Measurements from ENCODE around the gene NUBP2.
A peak's percentile ranks its signal among the peaks of the same experiment; 100 is the strongest.

Gene NUBP2

DNA sequence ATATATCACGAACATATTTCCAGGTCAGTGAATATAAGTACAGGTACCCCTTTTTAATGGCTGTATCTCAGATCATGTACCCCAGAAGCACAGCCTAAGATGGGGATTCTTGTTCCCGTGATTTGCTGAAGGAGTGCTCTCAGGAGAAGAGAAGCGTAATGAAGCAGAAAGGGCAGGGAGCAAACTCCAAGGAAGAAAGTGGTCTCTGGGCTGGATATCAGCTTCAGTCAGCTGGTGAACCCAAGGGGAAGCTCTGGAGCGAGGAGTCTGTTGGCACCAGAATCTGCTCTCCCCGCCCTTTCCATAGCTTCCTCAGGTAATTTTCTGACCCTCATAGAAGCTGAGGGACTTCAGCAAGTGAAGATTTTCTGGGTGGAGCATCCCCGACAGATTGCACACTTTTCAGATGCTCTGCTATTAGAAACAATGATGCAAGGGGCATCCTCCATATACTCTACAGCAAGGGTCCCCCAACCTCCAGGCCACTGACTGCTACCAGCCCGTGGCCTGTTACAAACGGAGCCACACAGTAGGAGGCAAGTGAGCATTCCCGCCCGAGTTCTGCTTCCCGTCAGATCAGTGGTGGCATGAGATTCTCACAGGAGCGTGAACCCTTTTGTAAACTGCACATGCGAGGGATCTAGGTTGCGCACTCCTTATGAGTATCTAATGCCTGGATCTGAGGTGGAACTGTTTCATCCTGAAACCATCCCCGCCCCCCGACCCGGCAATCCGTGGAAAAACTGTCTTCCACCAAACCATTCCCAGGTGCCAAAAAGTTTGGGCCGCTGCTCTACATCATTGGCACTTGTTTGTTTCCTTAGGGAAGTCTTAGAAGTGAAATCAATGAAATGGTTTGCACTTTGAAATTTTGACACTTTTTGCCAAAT lies 48.7 kb downstream of the NUBP2 start:
- peaks cover 3 to 24% (median 17%) of the 10 kb centered on the region in 4 experiments for H3K4me1 ChIP-seq (ENCODE audit: control extremely low read depth in 1 of 4, control insufficient read depth in 4 of 4, insufficient read depth in 4 of 4, low read length in 3 of 4)
- H3K36me3 ChIP-seq (ENCODE audit: control insufficient read depth in 4 of 4, insufficient read depth in 4 of 4, low read length in 3 of 4): peaks cover 5 to 12% (median 7%) of the 10 kb centered on the region in 4 experiments
- DNase-seq: no peak
- no peak overlapping the region for H3K4me3 ChIP-seq (ENCODE audit: control insufficient read depth in 1 of 7, extremely low read depth in 1 of 7, insufficient read depth in 4 of 7, low read depth in 2 of 7, low read length in 6 of 7)
- H3K9me3 ChIP-seq (ENCODE audit: control extremely low read depth in 1 of 5, control insufficient read depth in 4 of 5, insufficient read depth in 2 of 5, low read depth in 1 of 5, low read length in 4 of 5): no peaks in the 10 kb centered on the region
- H3K27ac ChIP-seq (ENCODE audit: insufficient read depth in 1 of 2, low read depth in 1 of 2, low read length in 2 of 2, poor library complexity in 1 of 2, severe bottlenecking in 2 of 2): no peak overlapping the region
- CTCF ChIA-PET: interaction anchor here (0.9 kb wide), 1 partner anchor 9 kb away, joined by 3 read pairs; no protein-coding TSS in a partner anchor
- H3K27me3 ChIP-seq (replicated peaks in 2 of 5; ENCODE audit: control insufficient read depth in 4 of 5, insufficient read depth in 5 of 5, low read length in 4 of 5): no peaks in the 10 kb centered on the region
- 98% methylated on average over 13 of the region's 19 CpGs for WGBS (ENCODE audit: insufficient coverage)
- POLR2A ChIA-PET: no interaction called here

GRCh38 chr16:1832838-1833454 lies 50.2 kb downstream of the NUBP2 start:
- Histone ChIP-seq H3K4me1 (ENCODE audit: control extremely low read depth in 1 of 4, control insufficient read depth in 4 of 4, insufficient read depth in 4 of 4, low read length in 3 of 4) (peaks cover 0 to 15% (median 11%) of the 10 kb centered on the region in 4 experiments), H3K9me3 (ENCODE audit: control extremely low read depth in 1 of 5, control insufficient read depth in 4 of 5, insufficient read depth in 2 of 5, low read depth in 1 of 5, low read length in 4 of 5) (no peaks in the 10 kb centered on the region), H3K27ac (ENCODE audit: insufficient read depth in 1 of 2, low read depth in 1 of 2, low read length in 2 of 2, poor library complexity in 1 of 2, severe bottlenecking in 2 of 2) (no peak overlapping the region), H3K4me3 (ENCODE audit: control insufficient read depth in 1 of 7, extremely low read depth in 1 of 7, insufficient read depth in 4 of 7, low read depth in 2 of 7, low read length in 6 of 7) (no peak overlapping the region), H3K36me3 (ENCODE audit: control insufficient read depth in 4 of 4, insufficient read depth in 4 of 4, low read length in 3 of 4) (peaks cover 5 to 12% (median 7%) of the 10 kb centered on the region in 4 experiments), H3K27me3 (replicated peaks in 2 of 5; ENCODE audit: control insufficient read depth in 4 of 5, insufficient read depth in 5 of 5, low read length in 4 of 5) (no peaks in the 10 kb centered on the region)
- CTCF ChIA-PET: interaction anchor here (0.7 kb wide), 2 partner anchors 24 to 117 kb away, joined by 3 read pairs; no protein-coding TSS in a partner anchor
- peak; percentile 22 to 72 (median 45) for DNase-seq
- WGBS (ENCODE audit: insufficient coverage): 94% methylated on average over 8 of the region's 9 CpGs
- POLR2A ChIA-PET: no interaction called here

GRCh38 chr16:1834096-1834495 lies 51.3 kb downstream of the NUBP2 start:
- no peak overlapping the region for H3K4me3 ChIP-seq (ENCODE audit: control insufficient read depth in 1 of 7, extremely low read depth in 1 of 7, insufficient read depth in 4 of 7, low read depth in 2 of 7, low read length in 6 of 7)
- DNase-seq: no peak
- POLR2A ChIA-PET: no interaction called here
- H3K9me3 ChIP-seq (ENCODE audit: control extremely low read depth in 1 of 5, control insufficient read depth in 4 of 5, insufficient read depth in 2 of 5, low read depth in 1 of 5, low read length in 4 of 5): no peaks in the 10 kb centered on the region
- no CpG with 5 or more reads among the region's 5 CpGs for WGBS (ENCODE audit: insufficient coverage)
- no peaks in the 10 kb centered on the region for H3K27me3 ChIP-seq (replicated peaks in 2 of 5; ENCODE audit: control insufficient read depth in 4 of 5, insufficient read depth in 5 of 5, low read length in 4 of 5)
- peaks cover 5 to 12% (median 7%) of the 10 kb centered on the region in 4 experiments for H3K36me3 ChIP-seq (ENCODE audit: control insufficient read depth in 4 of 4, insufficient read depth in 4 of 4, low read length in 3 of 4)
- H3K4me1 ChIP-seq (ENCODE audit: control extremely low read depth in 1 of 4, control insufficient read depth in 4 of 4, insufficient read depth in 4 of 4, low read length in 3 of 4): peaks cover 0 to 4% (median 2%) of the 10 kb centered on the region in 4 experiments
- H3K27ac ChIP-seq (ENCODE audit: insufficient read depth in 1 of 2, low read depth in 1 of 2, low read length in 2 of 2, poor library complexity in 1 of 2, severe bottlenecking in 2 of 2): no peak overlapping the region
- CTCF ChIA-PET: interaction anchor here (1.5 kb wide), 1 partner anchor 11 kb away, joined by 4 read pairs; no protein-coding TSS in a partner anchor

Measured in common myeloid progenitor, CD34-positive (primary cell).